EL (cell line): ENCODE results near the gene GSPT1.
"Not testable (repeated sequence)": the region's sequence is repeated elsewhere in the genome, so short reads cannot be mapped to it uniquely, and the experiment has no call there.

ENCODE experiments used
- DNase-seq: peaks from one replicate; pipeline ENCODE4 v3.0.0-alpha.2; 2016

The GSPT1 gene

GRCh38 chr16:11915644-11916523 is at the start of gene GSPT1:
Gene GSPT1, minus strand, starts transcription at chr16:11915956. Its CDS starts 236 bp downstream, at chr16:11915720.
- DNase-seq = peak; percentile 98

- DNase-seq = no peak
Measured at GRCh38 chr16:11964761-11965551, 49.2 kb upstream of the GSPT1 start, which contains the start of gene TNFRSF17. Gene TNFRSF17, plus strand, starts transcription at chr16:11965210. Its CDS starts 115 bp downstream, at chr16:11965325.

- DNase-seq = no peak
Measured at GRCh38 chr16:11963706-11964105, 48.0 kb upstream of the GSPT1 start.

- DNase-seq = not testable (repeated sequence)
Measured at GRCh38 chr16:11962978-11963377, 47.2 kb upstream of the GSPT1 start.

GRCh38 chr16:11962457-11962856 is 46.7 kb upstream of the GSPT1 start:
- DNase-seq = not testable (repeated sequence)

- no peak for DNase-seq
Measured at GRCh38 chr16:11957591-11958395, 42.0 kb upstream of the GSPT1 start.

- no peak for DNase-seq
Measured at GRCh38 chr16:11956558-11956957, 40.8 kb upstream of the GSPT1 start.

- DNase-seq = peak; percentile 98
Measured at GRCh38 chr16:11955713-11956123, 40.0 kb upstream of the GSPT1 start.

GRCh38 chr16:11953576-11953975 is 37.8 kb upstream of the GSPT1 start:
- DNase-seq = not testable (repeated sequence)

- DNase-seq = no peak
Measured at GRCh38 chr16:11950388-11950787, 34.6 kb upstream of the GSPT1 start.

- DNase-seq = peak; percentile 52
Measured at GRCh38 chr16:11949527-11949926, 33.8 kb upstream of the GSPT1 start.

GRCh38 chr16:11948819-11949218 is 33.1 kb upstream of the GSPT1 start:
- DNase-seq = no peak

GRCh38 chr16:11946433-11946832 is 30.7 kb upstream of the GSPT1 start:
- no peak for DNase-seq

GRCh38 chr16:11941945-11942344 is 26.2 kb upstream of the GSPT1 start, which contains the start of gene NPIPB2:
Gene NPIPB2, minus strand, starts transcription at chr16:11942045. Its CDS starts 0 bp downstream, at chr16:11942045.
- not testable (repeated sequence) for DNase-seq

- DNase-seq = not testable (repeated sequence)
Measured at GRCh38 chr16:11927350-11927749, 11.6 kb upstream of the GSPT1 start.

GRCh38 chr16:11924046-11924445 is 8.3 kb upstream of the GSPT1 start:
- DNase-seq = not testable (repeated sequence)

- DNase-seq = peak; percentile 60
Measured at GRCh38 chr16:11916524-11917285, 949 bp upstream of the GSPT1 start.

GRCh38 chr16:11915114-11915643 is 577 bp downstream of the GSPT1 start:
- peak; percentile 37 for DNase-seq

GRCh38 chr16:11914210-11915113 is 1.3 kb downstream of the GSPT1 start:
- DNase-seq = peak; percentile 43

GRCh38 chr16:11913425-11914079 is 2.2 kb downstream of the GSPT1 start:
- peak; percentile 40 for DNase-seq
